ENCODE data around the gene RAB6A.
"Not testable (repeated sequence)": the region's sequence is repeated elsewhere in the genome, so short reads cannot be mapped to it uniquely, and the experiment has no call there.

Gene RAB6A

GRCh38 chr11:73760679-73761402 is at the start of gene RAB6A:
RAB6A (minus strand) TSS chr11:73761074; CDS start chr11:73760635, 439 bp downstream.
- peak; percentile 97 to 99 (median 99) for DNase-seq (ENCODE audit: low read depth in 2 of 3, low spot score in 1 of 3)

- no peak for DNase-seq (ENCODE audit: low read depth in 2 of 3, low spot score in 1 of 3)
These were observed 49.8 kb upstream of the RAB6A start for GRCh38 chr11:73810637-73811036.

- no peak for DNase-seq (ENCODE audit: low read depth in 2 of 3, low spot score in 1 of 3)
These were observed 47.2 kb upstream of the RAB6A start for GRCh38 chr11:73808052-73808451.

DNA sequence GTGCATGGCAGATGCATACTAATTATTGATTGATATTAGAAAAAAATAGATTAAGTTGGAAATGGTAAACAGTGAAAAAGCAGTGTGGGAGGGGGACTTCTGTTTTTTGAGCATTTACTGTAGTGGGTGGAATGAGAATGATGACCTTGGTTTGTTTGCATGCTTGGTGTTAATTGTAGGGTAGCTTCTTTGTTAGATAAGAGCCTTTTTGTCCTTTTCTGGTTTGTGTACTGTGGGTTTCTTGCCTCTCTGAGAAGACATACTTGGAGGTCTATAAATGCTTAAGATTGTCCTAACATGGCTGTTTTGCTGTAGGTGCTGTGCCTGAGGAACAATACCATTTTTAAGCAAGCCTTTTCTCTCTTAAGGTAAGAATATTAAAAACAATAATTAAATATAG is 43.8 kb upstream of the RAB6A start:
- no peak for DNase-seq (ENCODE audit: low read depth in 2 of 3, low spot score in 1 of 3)

DNA sequence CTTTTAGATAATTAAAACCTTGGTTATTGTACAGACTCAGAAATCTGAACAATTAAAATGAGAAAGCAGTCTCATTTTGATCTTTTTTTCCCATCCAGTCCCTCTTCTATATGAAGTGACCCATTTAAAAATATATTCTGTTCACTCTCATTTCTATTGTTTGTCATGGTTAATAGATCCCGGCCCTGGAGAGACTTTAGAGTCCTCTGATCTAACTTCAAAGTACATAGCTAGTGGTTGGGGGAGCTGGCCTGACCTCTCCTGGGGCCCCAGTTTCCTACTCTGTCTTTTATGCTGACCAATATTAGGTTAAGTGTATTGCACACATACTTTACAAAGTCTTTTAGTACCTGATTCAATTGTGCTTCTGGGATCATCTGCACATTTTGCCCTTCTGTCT is 40.3 kb upstream of the RAB6A start:
- DNase-seq (ENCODE audit: low read depth in 2 of 3, low spot score in 1 of 3) = no peak

GRCh38 chr11:73800276-73800806 is 39.5 kb upstream of the RAB6A start:
- no peak for DNase-seq (ENCODE audit: low read depth in 2 of 3, low spot score in 1 of 3)

DNA sequence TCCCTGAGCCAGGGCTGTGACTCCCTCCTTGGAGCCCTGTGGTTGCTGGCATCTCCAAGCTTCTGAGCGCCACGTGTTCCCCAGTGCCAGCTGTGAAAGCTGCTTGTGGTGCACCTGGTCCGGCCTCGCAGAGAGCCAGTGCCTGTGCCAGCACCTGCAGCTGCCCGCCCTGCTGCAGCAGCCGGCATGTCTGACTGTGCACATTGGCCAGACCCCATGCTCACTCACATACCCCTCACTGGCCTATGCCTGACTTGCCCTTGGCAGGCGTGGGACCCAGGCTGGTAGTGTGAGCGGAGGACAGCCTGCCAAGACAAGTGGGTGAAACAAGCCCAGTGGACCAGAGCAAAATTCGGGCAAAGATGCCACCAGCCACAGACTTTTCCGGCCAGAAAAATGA is 36.6 kb upstream of the RAB6A start:
- DNase-seq (ENCODE audit: low read depth in 2 of 3, low spot score in 1 of 3) = no peak

GRCh38 chr11:73795925-73796632 is 35.2 kb upstream of the RAB6A start:
- DNase-seq (ENCODE audit: low read depth in 2 of 3, low spot score in 1 of 3) = no peak

DNA sequence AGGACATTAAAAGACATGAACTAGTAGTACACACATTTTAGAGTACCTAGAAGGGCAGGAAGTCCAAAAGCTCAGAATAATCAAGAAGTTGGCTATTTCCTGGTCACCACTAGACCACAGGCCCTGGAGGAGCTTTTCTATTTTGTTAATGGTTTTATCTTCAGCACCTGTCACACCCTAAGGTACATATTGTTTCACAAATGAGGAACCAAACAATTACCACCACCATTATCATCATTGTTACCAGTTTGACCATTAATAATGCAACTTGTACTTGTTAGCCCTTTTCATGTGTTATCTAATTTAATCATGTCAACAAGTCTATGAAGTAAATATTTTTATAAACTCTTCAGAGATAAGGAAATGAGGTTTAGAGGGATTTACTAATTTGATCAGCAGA is 31.7 kb upstream of the RAB6A start:
- DNase-seq (ENCODE audit: low read depth in 2 of 3, low spot score in 1 of 3) = no peak

GRCh38 chr11:73789279-73789670 is 28.4 kb upstream of the RAB6A start:
- no peak for DNase-seq (ENCODE audit: low read depth in 2 of 3, low spot score in 1 of 3)

DNA sequence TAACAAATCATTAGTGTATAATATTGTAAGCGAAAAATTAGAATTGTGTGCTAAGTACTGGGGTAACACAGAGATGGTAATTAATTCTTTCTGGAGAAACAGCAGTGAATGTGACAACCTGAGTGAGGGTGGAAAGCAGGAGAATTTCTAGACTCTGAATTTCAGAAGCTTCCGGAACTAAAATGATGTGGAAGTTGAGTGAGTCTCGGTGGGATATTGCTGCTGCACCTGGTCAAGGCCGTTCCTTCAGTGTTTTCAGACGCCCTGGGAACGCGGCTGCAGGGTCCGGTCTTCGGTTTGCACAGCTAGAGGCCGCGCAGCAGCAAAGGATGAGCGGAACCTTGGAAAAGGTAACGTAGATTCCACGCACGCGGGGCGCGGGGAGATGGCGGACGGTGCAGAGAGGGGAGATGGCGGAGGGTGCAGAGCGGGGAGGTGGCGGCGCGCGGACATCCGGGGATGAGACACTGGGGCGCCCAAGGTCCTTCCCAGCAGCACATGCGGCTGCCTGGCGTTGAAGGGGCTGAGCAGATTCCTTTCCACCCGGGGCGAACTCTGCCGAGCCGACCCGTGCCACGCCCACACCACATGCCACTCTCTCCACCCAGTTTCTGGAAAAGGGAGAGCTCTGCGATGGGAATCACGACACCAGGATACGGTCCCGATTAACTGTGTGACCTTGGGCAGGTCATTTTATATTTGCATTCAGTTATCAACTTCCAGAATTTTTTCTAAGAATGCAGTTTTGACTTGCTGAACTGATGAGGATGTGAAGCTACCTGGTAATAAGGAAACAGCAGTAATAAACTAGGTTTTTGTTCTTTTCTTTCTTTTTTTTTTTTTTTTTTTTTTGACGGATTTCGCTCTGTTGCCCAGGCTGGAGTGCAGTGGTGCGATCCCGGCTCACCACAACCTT is 27.0 kb upstream of the RAB6A start, which contains the start of gene MRPL48:
Gene MRPL48 (plus strand): TSS at position 232 of the 916 bp plus-strand sequence. CDS start 98 bp downstream, at position 330.
- peak; percentile 81 to 88 (median 84) for DNase-seq (ENCODE audit: low read depth in 2 of 3, low spot score in 1 of 3)

DNA sequence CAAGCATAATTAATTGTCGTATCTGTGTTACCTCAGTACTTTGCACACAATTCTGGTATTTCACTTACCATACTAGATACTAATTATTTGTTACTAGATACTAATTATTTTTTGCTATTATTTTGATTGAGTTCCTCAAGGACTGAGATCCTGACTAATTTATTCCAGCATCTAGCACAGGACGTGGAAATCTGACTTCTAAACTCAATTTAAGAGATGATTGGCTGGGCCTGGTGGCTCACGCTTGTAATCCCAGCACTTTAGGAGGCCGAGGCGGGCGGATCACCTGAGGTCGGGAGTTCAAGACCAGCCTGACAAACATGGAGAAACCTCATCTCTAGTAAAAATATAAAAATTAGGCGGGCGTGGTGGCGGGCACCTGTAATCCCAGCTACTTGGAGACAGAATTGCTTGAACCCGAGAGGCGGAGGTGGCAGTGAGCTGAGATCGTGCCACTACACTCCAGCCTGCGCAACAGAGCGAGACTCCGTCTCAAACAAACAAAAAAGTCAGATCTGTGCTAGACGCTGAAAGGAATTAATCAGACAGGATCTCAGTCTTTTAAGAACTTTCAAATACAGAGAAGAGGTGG is 26.3 kb upstream of the RAB6A start:
- no peak for DNase-seq (ENCODE audit: low read depth in 2 of 3, low spot score in 1 of 3)

- not testable (repeated sequence) for DNase-seq (ENCODE audit: low read depth in 2 of 3, low spot score in 1 of 3)
These were observed 24.6 kb upstream of the RAB6A start for GRCh38 chr11:73785467-73785866.

DNA sequence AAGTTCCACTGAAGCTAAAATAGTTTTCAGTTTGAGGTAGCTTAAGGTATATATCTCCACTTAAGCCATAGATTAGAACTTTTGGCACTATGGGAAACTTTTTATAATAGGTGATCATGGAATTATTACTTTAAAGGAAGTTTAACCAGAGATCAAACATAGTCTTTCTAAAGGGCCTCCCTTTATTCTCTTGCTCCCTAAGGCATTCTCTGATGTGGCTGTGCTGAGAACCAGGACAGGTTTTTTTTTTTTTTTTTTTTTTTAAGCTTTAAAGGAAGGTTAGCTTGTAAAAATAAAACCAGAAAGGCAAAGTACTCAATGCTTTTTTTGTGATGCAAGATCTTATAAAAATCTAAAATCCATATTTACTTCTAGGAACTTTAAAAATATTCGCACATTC is 23.9 kb upstream of the RAB6A start:
- DNase-seq (ENCODE audit: low read depth in 2 of 3, low spot score in 1 of 3) = no peak

DNA sequence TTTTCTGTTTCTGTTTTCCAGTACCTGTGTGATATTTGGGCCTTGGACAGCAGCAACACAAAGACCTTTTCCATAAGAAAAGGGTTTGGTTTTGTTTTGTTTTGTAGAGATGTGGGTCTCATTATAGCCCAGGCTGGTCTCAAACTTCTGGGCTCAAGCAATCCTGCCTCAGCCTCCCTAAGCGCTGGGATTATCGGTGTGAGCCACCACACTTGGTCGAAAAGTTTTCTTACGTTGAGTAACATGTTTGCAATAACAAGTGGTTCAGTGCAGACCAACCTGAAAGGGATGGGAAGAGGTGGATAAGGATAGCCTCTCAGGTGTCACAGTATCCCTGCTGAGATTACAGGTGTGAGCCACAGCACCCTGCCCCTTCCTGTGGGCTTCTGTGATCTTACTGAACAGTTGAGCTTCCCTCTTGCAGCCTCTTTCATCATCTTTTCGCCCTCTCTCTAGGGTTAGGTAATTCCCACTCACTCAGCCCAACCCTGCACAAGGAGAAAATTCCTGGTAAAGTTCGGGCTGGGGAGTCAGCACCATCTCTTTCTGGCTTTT is 23.3 kb upstream of the RAB6A start:
- no peak for DNase-seq (ENCODE audit: low read depth in 2 of 3, low spot score in 1 of 3)

- DNase-seq (ENCODE audit: low read depth in 2 of 3, low spot score in 1 of 3) = no peak
These were observed 22.7 kb upstream of the RAB6A start for GRCh38 chr11:73783483-73784020.

DNA sequence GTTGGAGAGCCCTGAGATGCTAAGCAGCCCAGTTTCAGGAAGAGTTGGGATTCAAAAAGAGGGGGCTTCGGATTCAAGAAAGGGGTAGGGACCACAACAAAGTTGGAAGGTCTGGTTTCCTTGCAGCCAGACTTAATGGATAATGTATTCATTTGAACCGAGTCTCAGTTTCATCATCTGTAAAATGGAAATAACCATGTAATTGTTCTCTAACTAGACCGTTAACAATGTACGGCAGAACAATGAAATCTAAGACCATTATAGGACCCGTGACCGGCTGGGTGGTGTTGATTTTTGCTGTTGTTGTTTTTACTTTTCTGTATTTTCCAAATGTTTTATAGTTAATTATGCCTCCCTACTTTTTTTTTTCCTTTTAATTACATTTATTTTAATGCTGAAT is 20.4 kb upstream of the RAB6A start:
- no peak for DNase-seq (ENCODE audit: low read depth in 2 of 3, low spot score in 1 of 3)

- peak; percentile 97 to 99 (median 98) for DNase-seq (ENCODE audit: low read depth in 2 of 3, low spot score in 1 of 3)
These were observed 18.4 kb upstream of the RAB6A start for GRCh38 chr11:73779084-73779902.

GRCh38 chr11:73770811-73771210 is 9.9 kb upstream of the RAB6A start:
- DNase-seq (ENCODE audit: low read depth in 2 of 3, low spot score in 1 of 3) = not testable (repeated sequence)
